Measurements from ENCODE around the gene TMEM9B. TPM values are rescaled to one million over a fixed set of nuclear protein-coding genes. Genes with fewer than 3 reads are reported as not detected.

TMEM9B gene
- total and polyA plus RNA-seq, 9 of the 15 experiments (the other 6 are each of a cell fraction or from before 2014, with no cell fraction given), result 7.7 to 20.0 (median 14.0) TPM

DNA sequence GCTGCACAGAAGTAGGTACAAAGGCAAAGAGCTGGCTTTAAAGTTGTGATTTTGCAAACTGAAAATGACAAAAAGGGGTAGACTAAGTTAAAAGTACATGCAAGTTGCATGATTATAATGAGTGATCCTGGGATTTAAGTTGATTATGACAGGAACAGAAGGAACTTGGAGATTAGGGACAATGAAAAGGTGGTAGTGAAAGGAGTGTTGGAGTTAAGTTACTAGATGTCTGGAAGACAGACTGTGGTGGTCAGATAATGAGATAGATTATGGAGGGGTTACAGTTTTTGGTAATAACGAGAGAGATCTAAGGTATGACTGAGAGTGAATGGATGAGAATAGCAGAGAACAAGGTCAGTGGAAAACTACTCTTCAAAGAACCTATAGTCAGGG is 7.7 kb upstream of the TMEM9B start (continued):
- no peak for TF ChIP-seq ZBTB34 (CRISPR knock-in tag; IDR thresholded peaks at IDR 0.05)
- no peak for TF ChIP-seq ZNF316 (IDR thresholded peaks at IDR 0.05)
- TF ChIP-seq NR3C1 (CRISPR knock-in tag; IDR thresholded peaks at IDR 0.05), result no peak
- no peak for TF ChIP-seq SOX6 (IDR thresholded peaks at IDR 0.05)
- TF ChIP-seq DPF2 (IDR thresholded peaks at IDR 0.05), result peak; percentile 49; the same call in 1 of the 2 replicates
- no peak for TF ChIP-seq ZNF584 (CRISPR knock-in tag; IDR thresholded peaks at IDR 0.05; ENCODE audit: low read depth)
- TF ChIP-seq, protein P1, sequence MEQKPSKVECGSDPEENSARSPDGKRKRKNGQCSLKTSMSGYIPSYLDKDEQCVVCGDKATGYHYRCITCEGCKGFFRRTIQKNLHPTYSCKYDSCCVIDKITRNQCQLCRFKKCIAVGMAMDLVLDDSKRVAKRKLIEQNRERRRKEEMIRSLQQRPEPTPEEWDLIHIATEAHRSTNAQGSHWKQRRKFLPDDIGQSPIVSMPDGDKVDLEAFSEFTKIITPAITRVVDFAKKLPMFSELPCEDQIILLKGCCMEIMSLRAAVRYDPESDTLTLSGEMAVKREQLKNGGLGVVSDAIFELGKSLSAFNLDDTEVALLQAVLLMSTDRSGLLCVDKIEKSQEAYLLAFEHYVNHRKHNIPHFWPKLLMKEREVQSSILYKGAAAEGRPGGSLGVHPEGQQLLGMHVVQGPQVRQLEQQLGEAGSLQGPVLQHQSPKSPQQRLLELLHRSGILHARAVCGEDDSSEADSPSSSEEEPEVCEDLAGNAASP (IDR thresholded peaks at IDR 0.05), result no peak
- TF ChIP-seq TBP (optimal IDR thresholded peaks at IDR 0.05; ENCODE audit: low read depth, low read length), result no peak
- TF ChIP-seq CBFA2T3 (IDR thresholded peaks at IDR 0.05), result peak; percentile 91
- peak; percentile 81 for TF ChIP-seq HMBOX1 (IDR thresholded peaks at IDR 0.05)
- TF ChIP-seq TEAD4 (IDR thresholded peaks at IDR 0.05; ENCODE audit: low read length), result peak; percentile 72
- no peak for TF ChIP-seq TEAD4 (CRISPR knock-in tag; IDR thresholded peaks at IDR 0.05; ENCODE audit: borderline replicate concordance)
- TF ChIP-seq KDM1A (IDR thresholded peaks at IDR 0.05), result peak; percentile 29 to 48; a peak in 2 of 4 replicates
- no peak for TF ChIP-seq ARID2 (IDR thresholded peaks at IDR 0.05)
- no peak for TF ChIP-seq PML (IDR thresholded peaks at IDR 0.05; ENCODE audit: low read length)

Data from K562 (cell line).